K562 (cell line): ENCODE results near the gene MLX. TPM values are rescaled to one million over a fixed set of nuclear protein-coding genes. Genes with fewer than 3 reads are reported as not detected.
A peak's percentile ranks its signal among the peaks of the same experiment; 100 is the strongest.

Experiments used
- CHD2 ChIP-seq: IDR thresholded peaks from 2 replicates; pipeline ENCODE4 v1.6.1; 2011; ENCODE audit warnings: low read depth, low read length
- CLOCK ChIP-seq: fragments of 250-450 bp; sonication (Bioruptor Pico); IDR thresholded peaks from 2 replicates; pipeline ENCODE4 v1.4.0; 2020; ENCODE audit warnings: mild to moderate bottlenecking, moderate library complexity, borderline replicate concordance
- ELF1 ChIP-seq: fragments of 200-800 bp; sonication (Bioruptor generic); IDR thresholded peaks from 2 replicates; pipeline ENCODE4 v1.6.1; 2016; ENCODE audit warnings: missing genetic modification characterization, missing compliant biosample characterization
- IFI16 ChIP-seq: fragments of 250-450 bp; sonication (Bioruptor Pico); IDR thresholded peaks from 2 replicates; pipeline ENCODE4 v2.1.2; 2022; ENCODE audit warnings: mild to moderate bottlenecking, inconsistent platforms
- L3MBTL2 ChIP-seq: fragments of 450-650 bp; IDR thresholded peaks from 2 replicates; pipeline ENCODE4 v1.6.1; 2016; ENCODE audit warnings: mild to moderate bottlenecking, moderate library complexity
- MAFF ChIP-seq: IDR thresholded peaks from 2 replicates; pipeline ENCODE4 v1.6.1; 2012; ENCODE audit warnings: low read length, improper control_type of control experiment
- NONO ChIP-seq, 2 experiments: fragments of 200-400 bp in 1 of 2; fragments of 450-650 bp in 1 of 2; formaldehyde crosslinking in 1 of 2; IDR thresholded peaks; 2 replicates each; pipeline ENCODE4 v1.6.1; 2017; ENCODE audit warnings: low read depth in 2 of 2, mild to moderate bottlenecking in 2 of 2, moderate library complexity in 2 of 2, low read length in 1 of 2
- NR2C1 ChIP-seq, 2 experiments: fragments of 450-650 bp; IDR thresholded peaks; 2 replicates each; pipeline ENCODE4 v1.6.1; 2017; ENCODE audit warnings: mild to moderate bottlenecking in 2 of 2, antibody characterized with exemption in 1 of 2, inconsistent platforms in 1 of 2, missing compliant biosample characterization in 1 of 2, missing genetic modification characterization in 1 of 2
- RAD51 ChIP-seq: fragments of 450-650 bp; IDR thresholded peaks from 2 replicates; pipeline ENCODE4 v1.7.1; 2016; ENCODE audit warnings: low read depth, mild to moderate bottlenecking, borderline replicate concordance
- RBBP5 ChIP-seq: fragments of 200-600 bp; sonication (generic); IDR thresholded peaks from 2 replicates; pipeline ENCODE4 v1.6.1; 2012; ENCODE audit warnings: borderline replicate concordance, mild to moderate bottlenecking, low read length, control low read depth, inconsistent platforms; ENCODE audit not compliant: insufficient read depth, poor library complexity, severe bottlenecking
- SMARCA5 ChIP-seq: fragments of 450-650 bp; IDR thresholded peaks from 2 replicates; pipeline ENCODE4 v1.6.1; 2016
- THRAP3 ChIP-seq: fragments of 450-650 bp; IDR thresholded peaks from 2 replicates; pipeline ENCODE4 v1.6.1; 2016; ENCODE audit warnings: mild to moderate bottlenecking, inconsistent platforms, borderline replicate concordance
- ZNF12 ChIP-seq: sonication (generic); formaldehyde crosslinking; IDR thresholded peaks from 2 replicates; pipeline ENCODE4 v1.4.0; 2020; ENCODE audit warnings: mild to moderate bottlenecking, missing genetic modification reagents
- ZNF134 ChIP-seq: fragments of 250-450 bp; sonication (Bioruptor Pico); conservative IDR thresholded peaks from 2 replicates; pipeline ENCODE4 v1.4.0; 2020
- ZNF444 ChIP-seq: fragments of 250-450 bp; sonication (Bioruptor Pico); IDR thresholded peaks from 2 replicates; pipeline ENCODE4 v1.4.0; 2020; ENCODE audit warnings: mild to moderate bottlenecking, moderate library complexity
- polyA plus RNA-seq, 8 experiments: library from polyadenylated mRNA; depleted of rRNA in 4 of 8; stranded (reverse) in 5 of 8; unstranded in 3 of 8; fragments of >200 nt; fragmentation: Nextera tagmentation in 2 of 8; fragmentation: Illumina TruSeq in 1 of 8; extraction: Ambion mirVana in 2 of 8; extraction: Trizol in 1 of 8; gene quantifications; 2 replicates each; pipeline versions ENCODE4 v1.2.1 to v1.2.3, GENCODE V29; 2011 to 2014; ENCODE audit warnings: inconsistent platforms in 1 of 8, missing spikeins in 1 of 8
- total RNA-seq, 7 experiments: library from RNA; depleted of rRNA in 6 of 7; stranded (reverse); fragments of >200 nt in 6 of 7; fragmentation: Illumina TruSeq in 2 of 7; extraction: Trizol in 2 of 7; gene quantifications; 2 replicates each; pipeline versions ENCODE4 v1.2.1 to v1.2.3, GENCODE V29; 2011 to 2021; ENCODE audit warnings: low replicate concordance in 1 of 7
- TF ChIP-seq, protein P1 (sequence below): fragments of 200-800 bp; sonication (Bioruptor generic); IDR thresholded peaks from 2 replicates; pipeline ENCODE4 v1.6.1; 2016; ENCODE audit warnings: missing genetic modification characterization, missing compliant biosample characterization
- TF ChIP-seq, protein P2 (sequence below): sonication (generic); formaldehyde crosslinking; IDR thresholded peaks from 2 replicates; pipeline ENCODE4 v1.8.0; 2022; ENCODE audit warnings: mild to moderate bottlenecking, missing genetic modification reagents, borderline replicate concordance

The MLX gene
- total and polyA plus RNA-seq, 9 of the 15 experiments (the other 6 are each of a cell fraction or from before 2014, with no cell fraction given), result 42.9 to 100 (median 58.9) TPM

GRCh38 chr17:42519546-42520491, 47.1 kb upstream of the MLX start (continued):
- TF ChIP-seq, protein P1, sequence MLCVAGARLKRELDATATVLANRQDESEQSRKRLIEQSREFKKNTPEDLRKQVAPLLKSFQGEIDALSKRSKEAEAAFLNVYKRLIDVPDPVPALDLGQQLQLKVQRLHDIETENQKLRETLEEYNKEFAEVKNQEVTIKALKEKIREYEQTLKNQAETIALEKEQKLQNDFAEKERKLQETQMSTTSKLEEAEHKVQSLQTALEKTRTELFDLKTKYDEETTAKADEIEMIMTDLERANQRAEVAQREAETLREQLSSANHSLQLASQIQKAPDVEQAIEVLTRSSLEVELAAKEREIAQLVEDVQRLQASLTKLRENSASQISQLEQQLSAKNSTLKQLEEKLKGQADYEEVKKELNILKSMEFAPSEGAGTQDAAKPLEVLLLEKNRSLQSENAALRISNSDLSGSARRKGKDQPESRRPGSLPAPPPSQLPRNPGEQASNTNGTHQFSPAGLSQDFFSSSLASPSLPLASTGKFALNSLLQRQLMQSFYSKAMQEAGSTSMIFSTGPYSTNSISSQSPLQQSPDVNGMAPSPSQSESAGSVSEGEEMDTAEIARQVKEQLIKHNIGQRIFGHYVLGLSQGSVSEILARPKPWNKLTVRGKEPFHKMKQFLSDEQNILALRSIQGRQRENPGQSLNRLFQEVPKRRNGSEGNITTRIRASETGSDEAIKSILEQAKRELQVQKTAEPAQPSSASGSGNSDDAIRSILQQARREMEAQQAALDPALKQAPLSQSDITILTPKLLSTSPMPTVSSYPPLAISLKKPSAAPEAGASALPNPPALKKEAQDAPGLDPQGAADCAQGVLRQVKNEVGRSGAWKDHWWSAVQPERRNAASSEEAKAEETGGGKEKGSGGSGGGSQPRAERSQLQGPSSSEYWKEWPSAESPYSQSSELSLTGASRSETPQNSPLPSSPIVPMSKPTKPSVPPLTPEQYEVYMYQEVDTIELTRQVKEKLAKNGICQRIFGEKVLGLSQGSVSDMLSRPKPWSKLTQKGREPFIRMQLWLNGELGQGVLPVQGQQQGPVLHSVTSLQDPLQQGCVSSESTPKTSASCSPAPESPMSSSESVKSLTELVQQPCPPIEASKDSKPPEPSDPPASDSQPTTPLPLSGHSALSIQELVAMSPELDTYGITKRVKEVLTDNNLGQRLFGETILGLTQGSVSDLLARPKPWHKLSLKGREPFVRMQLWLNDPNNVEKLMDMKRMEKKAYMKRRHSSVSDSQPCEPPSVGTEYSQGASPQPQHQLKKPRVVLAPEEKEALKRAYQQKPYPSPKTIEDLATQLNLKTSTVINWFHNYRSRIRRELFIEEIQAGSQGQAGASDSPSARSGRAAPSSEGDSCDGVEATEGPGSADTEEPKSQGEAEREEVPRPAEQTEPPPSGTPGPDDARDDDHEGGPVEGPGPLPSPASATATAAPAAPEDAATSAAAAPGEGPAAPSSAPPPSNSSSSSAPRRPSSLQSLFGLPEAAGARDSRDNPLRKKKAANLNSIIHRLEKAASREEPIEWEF (CRISPR knock-in tag), result peak; percentile 42; the same call in 1 of the 2 replicates
- TF ChIP-seq L3MBTL2 (peak; percentile 59; the same call in 1 of the 2 replicates), ZNF134 (CRISPR knock-in tag) (no peak), ZNF12 (0 out of 2 replicates have a peak, but pooled peaks have one; percentile 49), NR2C1 (IDR thresholded peaks at IDR 0.05) (no peak), NR2C1 (tag; IDR thresholded peaks at IDR 0.05) (0 out of 2 replicates have a peak, but pooled peaks have one; percentile 22), RAD51 (peak; percentile 46; the same call in 1 of the 2 replicates), MAFF (no peak), THRAP3 (no peak), ELF1 (tag) (no peak), NONO (IDR thresholded peaks at IDR 0.05; ENCODE audit: low read depth in 2 of 2, low read length in 1 of 2) (no peak), CLOCK (CRISPR knock-in tag) (no peak), ZNF444 (CRISPR knock-in tag) (no peak), SMARCA5 (no peak), IFI16 (CRISPR knock-in tag) (no peak), RBBP5 (no peak), CHD2 (no peak)
- TF ChIP-seq, protein P2, sequence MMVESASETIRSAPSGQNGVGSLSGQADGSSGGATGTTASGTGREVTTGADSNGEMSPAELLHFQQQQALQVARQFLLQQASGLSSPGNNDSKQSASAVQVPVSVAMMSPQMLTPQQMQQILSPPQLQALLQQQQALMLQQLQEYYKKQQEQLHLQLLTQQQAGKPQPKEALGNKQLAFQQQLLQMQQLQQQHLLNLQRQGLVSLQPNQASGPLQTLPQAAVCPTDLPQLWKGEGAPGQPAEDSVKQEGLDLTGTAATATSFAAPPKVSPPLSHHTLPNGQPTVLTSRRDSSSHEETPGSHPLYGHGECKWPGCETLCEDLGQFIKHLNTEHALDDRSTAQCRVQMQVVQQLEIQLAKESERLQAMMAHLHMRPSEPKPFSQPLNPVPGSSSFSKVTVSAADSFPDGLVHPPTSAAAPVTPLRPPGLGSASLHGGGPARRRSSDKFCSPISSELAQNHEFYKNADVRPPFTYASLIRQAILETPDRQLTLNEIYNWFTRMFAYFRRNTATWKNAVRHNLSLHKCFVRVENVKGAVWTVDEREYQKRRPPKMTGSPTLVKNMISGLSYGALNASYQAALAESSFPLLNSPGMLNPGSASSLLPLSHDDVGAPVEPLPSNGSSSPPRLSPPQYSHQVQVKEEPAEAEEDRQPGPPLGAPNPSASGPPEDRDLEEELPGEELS (CRISPR knock-in tag), result no peak
